HEK293T (cell line): ENCODE data around the gene FILIP1.

ENCODE experiments used
- ARNT ChIP-seq: fragments of 450-650 bp; IDR thresholded peaks from 2 replicates; pipeline ENCODE4 v1.6.1; 2017; ENCODE audit warnings: mild to moderate bottlenecking
- BHLHE40 ChIP-seq: fragments of 450-650 bp; IDR thresholded peaks from 2 replicates; pipeline ENCODE4 v1.6.1; 2016; ENCODE audit warnings: mild to moderate bottlenecking, moderate library complexity, borderline replicate concordance
- CTBP1 ChIP-seq: fragments of 450-650 bp; IDR thresholded peaks from 2 replicates; pipeline ENCODE4 v1.6.1; 2016; ENCODE audit warnings: borderline replicate concordance
- FOXA1 ChIP-seq: fragments of 450-650 bp; IDR thresholded peaks from 2 replicates; pipeline ENCODE4 v1.6.1; 2016; ENCODE audit warnings: mild to moderate bottlenecking
- FOXK2 ChIP-seq: fragments of 450-650 bp; IDR thresholded peaks from 2 replicates; pipeline ENCODE4 v1.6.1; 2016; ENCODE audit warnings: mild to moderate bottlenecking
- FOXM1 ChIP-seq: fragments of 450-650 bp; IDR thresholded peaks from 2 replicates; pipeline ENCODE4 v1.6.1; 2017; ENCODE audit warnings: mild to moderate bottlenecking, borderline replicate concordance
- PKNOX1 ChIP-seq: fragments of 450-650 bp; IDR thresholded peaks from 2 replicates; pipeline ENCODE4 v1.6.1; 2016
- SP1 ChIP-seq: fragments of 450-650 bp; IDR thresholded peaks from 2 replicates; pipeline ENCODE4 v1.6.1; 2017
- SUZ12 ChIP-seq: fragments of 450-650 bp; IDR thresholded peaks from 2 replicates; pipeline ENCODE4 v1.6.1; 2016; ENCODE audit warnings: mild to moderate bottlenecking
- ZNF384 ChIP-seq: fragments of 450-650 bp; IDR thresholded peaks from 2 replicates; pipeline ENCODE4 v1.6.1; 2016

DNA sequence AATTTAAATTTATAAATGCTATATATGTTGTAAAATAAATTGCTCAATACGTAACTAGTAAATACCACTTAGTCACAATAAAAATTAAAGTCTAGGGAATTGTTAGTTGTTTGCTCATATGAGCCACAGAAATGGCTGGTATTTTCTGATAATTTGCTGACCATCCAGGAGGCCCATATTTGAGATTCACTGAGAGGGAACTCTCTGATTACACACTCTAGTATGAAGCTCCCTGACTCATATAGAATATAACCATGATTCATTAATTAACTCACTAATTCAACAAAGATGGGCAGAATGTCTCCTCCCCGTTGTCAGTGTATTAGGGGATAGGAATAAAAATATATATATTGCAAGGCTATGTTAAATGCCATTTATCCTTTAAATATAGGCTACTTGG lies 162.4 kb downstream of the FILIP1 start:
- TF ChIP-seq BHLHE40 = no peak
- no peak for TF ChIP-seq SP1
- no peak for TF ChIP-seq FOXK2
- TF ChIP-seq FOXM1 = no peak
- no peak for TF ChIP-seq ZNF384
- no peak for TF ChIP-seq SUZ12
- no peak for TF ChIP-seq FOXA1
- TF ChIP-seq ARNT = no peak
- TF ChIP-seq CTBP1 = no peak
- TF ChIP-seq PKNOX1 = no peak
